H7 (cell line): ENCODE data around the gene AKAIN1. TPM values are rescaled to one million over a fixed set of nuclear protein-coding genes. Genes with fewer than 3 reads are reported as not detected.
A peak's percentile ranks its signal among the peaks of the same experiment; 100 is the strongest.

ENCODE experiments used
- DNase-seq: peaks from one replicate; pipeline ENCODE4 v3.0.0; 2012
- H3K27me3 ChIP-seq: 2 replicates; pipeline ENCODE4 v1.6.0; 2011; ENCODE audit warnings: mild to moderate bottlenecking, low read length; ENCODE audit not compliant: control insufficient read depth, insufficient read depth
- H3K36me3 ChIP-seq: replicated peaks from 2 replicates; pipeline ENCODE4 v1.5.1; 2011; ENCODE audit warnings: low read length; ENCODE audit not compliant: control insufficient read depth, insufficient read depth
- H3K4me3 ChIP-seq: 2 replicates; pipeline ENCODE4 v1.5.1; 2011; ENCODE audit warnings: low read depth, mild to moderate bottlenecking, control low read depth, low read length, moderate library complexity; ENCODE audit not compliant: insufficient read depth
- total RNA-seq: library from RNA; depleted of rRNA; stranded (reverse); fragments of >200 nt; shearing (Covaris generic); gene quantifications from 2 replicates; pipeline ENCODE4 v1.2.3, GENCODE V29; 2014

The AKAIN1 gene
- total RNA-seq, 1 experiment from 2014 or later, result not detected

GRCh38 chr18:5178519-5178918, 18.5 kb downstream of the AKAIN1 start:
- no peaks in the 10 kb centered on the region; the same call in 1 of the 2 replicates for H3K27me3 ChIP-seq
- H3K4me3 ChIP-seq, result no peak overlapping the region
- no peak for DNase-seq
- no peaks in the 10 kb centered on the region for H3K36me3 ChIP-seq

GRCh38 chr18:5175378-5175777, 21.7 kb downstream of the AKAIN1 start:
- Histone ChIP-seq H3K4me3 (no peak overlapping the region), H3K36me3 (no peaks in the 10 kb centered on the region), H3K27me3 (no peaks in the 10 kb centered on the region; the same call in 1 of the 2 replicates)
- no peak for DNase-seq

DNA sequence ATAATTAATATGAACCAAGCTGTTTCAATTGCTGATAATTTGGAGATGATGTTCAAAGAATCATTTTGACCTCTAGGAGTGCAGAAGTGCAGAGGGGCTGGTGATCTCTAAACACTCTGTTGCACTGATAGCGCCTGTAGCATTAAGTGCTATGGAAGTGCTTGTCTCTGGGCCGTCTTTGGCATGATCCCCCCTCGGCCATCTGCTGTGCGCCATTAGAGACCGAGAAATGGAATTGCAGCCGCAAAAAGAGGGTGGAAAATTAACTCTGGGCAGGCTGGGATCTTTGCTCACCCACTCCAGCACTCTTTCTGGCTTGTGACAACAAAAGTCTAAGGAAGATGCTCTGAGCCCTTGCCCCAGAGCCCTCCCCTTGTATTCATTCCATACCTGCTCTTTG, 23.4 kb downstream of the AKAIN1 start:
- H3K27me3 ChIP-seq, result no peaks in the 10 kb centered on the region; the same call in 1 of the 2 replicates
- no peak overlapping the region for H3K4me3 ChIP-seq
- no peak for DNase-seq
- no peaks in the 10 kb centered on the region for H3K36me3 ChIP-seq

GRCh38 chr18:5173236-5173635, 23.8 kb downstream of the AKAIN1 start:
- H3K27me3 ChIP-seq, result no peaks in the 10 kb centered on the region; the same call in 1 of the 2 replicates
- no peak for DNase-seq
- no peaks in the 10 kb centered on the region for H3K36me3 ChIP-seq
- no peak overlapping the region for H3K4me3 ChIP-seq

DNA sequence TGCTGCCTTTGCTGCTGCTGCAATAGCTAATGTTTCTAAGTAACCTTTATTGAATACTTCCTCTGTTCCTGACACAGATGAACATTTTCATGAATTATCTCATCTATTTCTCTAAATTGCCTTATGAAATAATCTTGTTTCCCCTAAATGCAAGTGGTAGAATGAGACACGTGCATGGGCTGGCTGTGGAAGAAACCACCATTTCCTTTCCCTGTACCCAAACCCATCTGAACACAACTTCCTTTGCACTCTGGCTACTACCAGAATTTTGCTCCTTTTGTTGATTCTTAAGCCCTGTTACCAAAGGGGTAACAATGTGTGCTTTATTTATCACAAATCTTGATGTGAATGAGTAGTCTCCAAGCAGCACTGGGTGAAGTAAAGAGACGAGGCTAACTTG, 29.2 kb downstream of the AKAIN1 start:
- H3K36me3 ChIP-seq, result no peaks in the 10 kb centered on the region
- no peak overlapping the region for H3K4me3 ChIP-seq
- H3K27me3 ChIP-seq, result no peaks in the 10 kb centered on the region
- no peak for DNase-seq

DNA sequence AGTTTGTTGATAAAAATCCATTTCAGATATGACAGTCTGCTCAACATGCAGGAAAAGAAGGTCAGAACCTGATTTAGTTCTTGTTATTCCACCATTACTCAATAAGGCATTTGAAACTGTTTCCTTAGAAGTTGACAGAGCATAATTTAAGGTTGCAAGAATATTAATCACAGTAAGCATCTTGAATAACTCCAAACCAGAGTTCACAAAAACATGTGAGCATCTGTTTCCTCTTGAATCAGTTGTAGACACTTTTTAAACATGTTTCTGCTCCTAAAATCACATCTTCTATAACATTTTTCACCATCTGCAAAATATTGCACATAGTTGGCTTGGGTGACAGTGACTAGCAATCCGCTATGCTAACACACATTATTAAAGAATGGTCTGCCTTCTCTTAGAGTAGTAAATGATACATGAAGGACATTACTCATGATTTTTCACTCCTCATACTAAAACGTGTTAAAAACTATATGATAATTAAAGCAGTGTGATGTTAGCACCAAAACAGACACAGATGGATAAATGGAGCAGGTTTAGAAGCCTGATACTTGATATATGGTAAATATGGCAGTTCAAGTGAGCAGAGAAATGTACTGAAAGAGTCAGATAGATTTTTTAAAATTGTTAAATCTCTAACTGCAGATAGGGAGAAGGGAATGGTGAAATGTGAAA, 30.3 kb downstream of the AKAIN1 start:
- Histone ChIP-seq H3K27me3 (no peaks in the 10 kb centered on the region), H3K4me3 (no peak overlapping the region), H3K36me3 (no peaks in the 10 kb centered on the region)
- no peak for DNase-seq

GRCh38 chr18:5164903-5165302, 32.2 kb downstream of the AKAIN1 start:
- Histone ChIP-seq H3K4me3 (no peak overlapping the region), H3K36me3 (no peaks in the 10 kb centered on the region), H3K27me3 (no peaks in the 10 kb centered on the region)
- DNase-seq, result no peak

- H3K4me3 ChIP-seq, result no peak overlapping the region
- no peak for DNase-seq
- H3K36me3 ChIP-seq, result no peaks in the 10 kb centered on the region
- H3K27me3 ChIP-seq, result no peaks in the 10 kb centered on the region
Observed at GRCh38 chr18:5162111-5162510, 34.9 kb downstream of the AKAIN1 start.

DNA sequence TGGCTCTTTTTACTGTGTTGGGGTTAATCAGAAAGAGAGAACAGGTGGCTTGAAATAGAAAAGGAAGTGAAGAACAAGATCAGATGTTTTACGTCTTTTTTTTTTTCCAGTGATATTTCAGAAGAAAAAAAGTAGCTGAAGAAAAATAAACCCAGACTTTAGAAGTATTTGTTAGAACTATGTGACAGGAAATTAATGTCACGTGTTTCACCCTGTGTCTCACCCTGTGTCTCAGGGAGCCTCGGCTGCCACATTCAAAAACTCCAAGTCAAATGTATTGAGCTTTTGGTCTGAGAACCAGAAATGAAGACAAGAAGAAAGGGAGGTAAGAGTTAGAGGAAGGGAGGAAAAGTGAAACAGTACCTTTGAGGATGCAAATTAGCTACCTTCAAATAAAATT, 38.0 kb downstream of the AKAIN1 start:
- DNase-seq, result no peak
- no peaks in the 10 kb centered on the region for H3K27me3 ChIP-seq
- H3K36me3 ChIP-seq, result no peaks in the 10 kb centered on the region
- H3K4me3 ChIP-seq, result no peak overlapping the region

DNA sequence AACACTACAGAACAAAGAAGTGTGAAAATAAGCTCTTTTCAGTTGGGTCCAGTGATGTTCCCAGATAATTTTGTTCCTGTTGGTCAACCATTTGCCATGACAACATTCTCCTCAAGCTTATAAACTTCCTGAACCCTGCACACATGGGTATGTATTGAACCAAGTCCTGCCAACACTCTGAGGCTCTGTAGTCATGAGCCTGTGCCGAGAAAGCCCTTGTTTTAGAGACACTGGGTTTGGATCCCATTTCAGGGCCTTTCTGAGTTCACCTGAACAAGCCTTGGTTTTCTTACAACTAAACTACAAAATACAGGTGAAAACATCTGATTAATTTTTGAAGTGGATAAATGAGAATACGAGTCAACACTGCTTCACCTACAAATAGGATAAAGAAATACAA, 38.5 kb downstream of the AKAIN1 start:
- Histone ChIP-seq H3K27me3 (no peaks in the 10 kb centered on the region), H3K4me3 (no peak overlapping the region), H3K36me3 (no peaks in the 10 kb centered on the region)
- no peak for DNase-seq

- Histone ChIP-seq H3K36me3 (no peaks in the 10 kb centered on the region), H3K4me3 (no peak overlapping the region), H3K27me3 (no peaks in the 10 kb centered on the region)
- no peak for DNase-seq
Observed at GRCh38 chr18:5158172-5158571, 38.9 kb downstream of the AKAIN1 start.

DNA sequence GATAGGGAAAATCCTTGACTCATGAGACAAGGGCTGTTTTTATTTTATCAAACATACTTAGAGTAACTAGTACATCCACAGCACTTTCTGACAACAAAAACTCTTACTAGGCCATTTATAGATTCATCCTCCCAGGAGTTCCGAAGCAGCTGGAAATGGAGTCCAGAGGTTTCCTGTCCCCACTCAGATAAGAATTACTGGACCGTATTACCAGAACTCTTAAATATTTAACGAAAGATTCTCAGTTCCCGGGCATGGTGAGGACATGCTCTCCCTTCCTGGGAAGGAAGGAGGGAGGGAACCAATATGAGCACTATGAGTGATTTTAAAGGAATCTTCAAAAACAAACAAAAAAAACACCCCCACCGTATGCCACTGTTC, 41.2 kb downstream of the AKAIN1 start:
- no peak for DNase-seq
- H3K4me3 ChIP-seq, result no peak overlapping the region
- no peaks in the 10 kb centered on the region for H3K27me3 ChIP-seq

DNA sequence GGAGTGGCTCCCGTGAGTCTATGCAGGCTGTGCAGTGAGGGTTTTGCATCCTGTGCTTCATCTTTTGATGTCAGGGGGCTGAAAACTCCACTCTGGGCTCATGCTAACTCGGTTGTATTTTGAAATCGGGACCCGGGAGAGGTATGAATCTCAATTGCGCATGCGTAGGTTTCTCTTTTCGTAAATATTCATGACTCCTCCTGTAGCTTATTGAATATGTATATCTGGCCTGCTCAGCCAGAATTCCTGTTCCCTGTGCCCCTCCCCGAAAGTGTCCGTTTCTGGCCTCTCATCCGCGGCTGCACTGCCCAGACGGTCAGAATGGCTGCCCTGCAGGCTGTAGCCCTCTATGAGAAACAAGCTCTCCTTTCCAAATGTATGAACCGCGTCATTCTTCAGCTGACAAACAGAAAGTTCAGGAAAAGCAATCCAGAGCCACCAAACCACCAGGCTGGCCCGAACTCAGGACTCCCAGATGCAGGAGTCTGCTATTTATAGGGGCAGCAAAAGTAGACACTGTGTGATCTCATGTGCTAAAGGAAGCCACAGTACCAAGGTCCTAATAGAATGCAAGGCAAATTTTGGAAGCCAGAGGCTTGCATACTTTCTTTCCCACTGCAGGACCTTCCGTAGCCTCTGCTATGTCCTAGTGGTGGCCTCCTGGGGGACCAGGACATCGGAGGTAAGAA, 41.7 kb downstream of the AKAIN1 start:
- Histone ChIP-seq H3K27me3 (no peaks in the 10 kb centered on the region), H3K36me3 (no peaks in the 10 kb centered on the region)
- no peak for DNase-seq

More for the DNA sequence above, 41.2 kb downstream of the AKAIN1 start:
- H3K36me3 ChIP-seq, result no peaks in the 10 kb centered on the region

GRCh38 chr18:5152343-5153020, 44.6 kb downstream of the AKAIN1 start:
- Histone ChIP-seq H3K27me3 (no peaks in the 10 kb centered on the region), H3K36me3 (no peaks in the 10 kb centered on the region), H3K4me3 (no peak overlapping the region)
- peak; percentile 38 for DNase-seq

More for the DNA sequence above, 41.7 kb downstream of the AKAIN1 start:
- H3K4me3 ChIP-seq, result no peak overlapping the region

DNA sequence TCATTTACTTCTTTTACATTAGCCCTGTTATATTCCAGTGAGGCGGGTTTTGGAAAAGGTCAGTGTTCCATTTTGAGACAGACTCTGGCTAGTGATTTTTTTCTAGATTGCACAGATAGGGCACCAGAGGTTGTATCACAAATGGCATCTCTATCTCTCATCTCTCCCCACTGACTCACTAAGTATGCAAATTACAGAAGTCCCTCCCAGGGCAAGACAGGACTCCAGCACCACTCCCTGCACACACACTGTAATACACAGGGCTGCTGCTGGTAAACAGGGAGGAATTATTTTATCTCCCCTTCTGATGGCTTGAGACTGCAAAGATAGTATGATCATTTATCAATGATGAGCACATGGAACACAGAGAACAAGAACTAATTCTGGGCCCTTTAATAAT, 46.2 kb downstream of the AKAIN1 start:
- no peak for DNase-seq
- Histone ChIP-seq H3K4me3 (no peak overlapping the region), H3K27me3 (no peaks in the 10 kb centered on the region), H3K36me3 (no peaks in the 10 kb centered on the region)
